ENCODE data around the gene PODNL1. TPM values are rescaled to one million over a fixed set of nuclear protein-coding genes. Genes with fewer than 3 reads are reported as not detected.
A peak's percentile ranks its signal among the peaks of the same experiment; 100 is the strongest.

Gene PODNL1
- total and polyA plus RNA-seq, 2 of the 13 experiments (the other 11 are each of a cell fraction or from before 2014, with no cell fraction given): 0.18 TPM; not detected in 1

DNA sequence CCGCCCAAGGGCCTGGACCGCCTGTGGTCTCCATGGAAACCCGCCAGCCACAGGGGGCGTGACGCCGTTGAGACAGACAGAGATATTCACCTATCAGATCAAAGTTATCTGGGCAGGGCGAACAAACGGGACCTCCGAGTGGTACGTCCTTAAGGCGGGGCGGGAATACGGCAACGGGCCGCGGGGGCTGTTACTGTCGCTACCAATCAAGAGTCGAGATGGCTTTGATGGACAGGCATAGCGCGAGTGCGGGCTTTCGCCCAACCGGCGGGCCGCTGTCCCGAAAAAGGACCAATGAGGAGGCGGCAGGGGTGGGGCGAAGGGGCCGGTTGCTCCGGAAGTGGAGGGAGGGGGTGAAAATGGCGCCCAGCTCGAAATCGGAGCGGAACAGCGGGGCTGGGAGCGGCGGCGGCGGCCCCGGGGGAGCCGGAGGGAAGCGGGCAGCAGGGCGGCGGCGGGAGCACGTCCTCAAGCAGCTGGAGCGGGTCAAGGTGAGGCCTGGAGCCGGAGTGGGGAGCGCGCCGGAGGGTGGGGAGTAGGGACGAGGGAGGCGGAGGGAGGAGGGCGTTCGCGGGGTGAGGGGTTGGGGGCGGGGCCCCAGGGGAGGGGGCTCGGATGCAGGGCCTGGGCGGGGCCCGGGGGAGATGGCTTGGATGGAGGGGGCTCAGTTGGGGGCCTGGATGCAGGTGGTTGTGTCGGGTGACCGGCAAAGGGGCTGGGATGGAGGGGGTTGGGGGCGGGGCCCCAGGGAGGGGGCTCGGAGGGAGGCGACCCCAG lies 14.1 kb upstream of the PODNL1 start, which contains the start of gene DCAF15 (continued):
- TF ChIP-seq ZNF713 (CRISPR knock-in tag; IDR thresholded peaks at IDR 0.05) (no peak), SP4 (CRISPR knock-in tag; IDR thresholded peaks at IDR 0.05) (peak; percentile 97), KDM2A (CRISPR knock-in tag; IDR thresholded peaks at IDR 0.05; ENCODE audit: borderline replicate concordance, low read depth) (peak; percentile 56; the same call in 1 of the 2 replicates), THAP11 (CRISPR knock-in tag; IDR thresholded peaks at IDR 0.05) (peak; percentile 72), HOXA3 (CRISPR knock-in tag; IDR thresholded peaks at IDR 0.05) (peak; percentile 35; the same call in 1 of the 2 replicates), GABPA (IDR thresholded peaks at IDR 0.05; ENCODE audit: low read depth, low read length) (peak; percentile 59), GABPA (CRISPR knock-in tag; IDR thresholded peaks at IDR 0.05; ENCODE audit: low read depth) (peak; percentile 88), ZNF225 (CRISPR knock-in tag; IDR thresholded peaks at IDR 0.05) (0 out of 2 replicates have a peak, but pooled peaks have one; percentile 50), ZNF776 (CRISPR knock-in tag; IDR thresholded peaks at IDR 0.05) (0 out of 2 replicates have a peak, but pooled peaks have one; percentile 33), NFYB (CRISPR knock-in tag; IDR thresholded peaks at IDR 0.05) (peak; percentile 98), NFYC (CRISPR knock-in tag; IDR thresholded peaks at IDR 0.05) (peak; percentile 98), TAF1 (CRISPR knock-in tag; IDR thresholded peaks at IDR 0.05) (peak; percentile 94), ZNF512B (CRISPR knock-in tag; IDR thresholded peaks at IDR 0.05; ENCODE audit: borderline replicate concordance) (no peak), CREB1 (IDR thresholded peaks at IDR 0.05) (peak; percentile 94), CREB1 (CRISPR knock-in tag; IDR thresholded peaks at IDR 0.05) (peak; percentile 94), RFX1 (IDR thresholded peaks at IDR 0.05) (peak; percentile 86), KLF12 (CRISPR knock-in tag; IDR thresholded peaks at IDR 0.05; ENCODE audit: borderline replicate concordance) (peak; percentile 34; the same call in 1 of the 2 replicates), SAFB2 (CRISPR knock-in tag; IDR thresholded peaks at IDR 0.05; ENCODE audit: borderline replicate concordance, low read depth) (0 out of 2 replicates have a peak, but pooled peaks have one; percentile 41)
- TF ChIP-seq, protein P1, sequence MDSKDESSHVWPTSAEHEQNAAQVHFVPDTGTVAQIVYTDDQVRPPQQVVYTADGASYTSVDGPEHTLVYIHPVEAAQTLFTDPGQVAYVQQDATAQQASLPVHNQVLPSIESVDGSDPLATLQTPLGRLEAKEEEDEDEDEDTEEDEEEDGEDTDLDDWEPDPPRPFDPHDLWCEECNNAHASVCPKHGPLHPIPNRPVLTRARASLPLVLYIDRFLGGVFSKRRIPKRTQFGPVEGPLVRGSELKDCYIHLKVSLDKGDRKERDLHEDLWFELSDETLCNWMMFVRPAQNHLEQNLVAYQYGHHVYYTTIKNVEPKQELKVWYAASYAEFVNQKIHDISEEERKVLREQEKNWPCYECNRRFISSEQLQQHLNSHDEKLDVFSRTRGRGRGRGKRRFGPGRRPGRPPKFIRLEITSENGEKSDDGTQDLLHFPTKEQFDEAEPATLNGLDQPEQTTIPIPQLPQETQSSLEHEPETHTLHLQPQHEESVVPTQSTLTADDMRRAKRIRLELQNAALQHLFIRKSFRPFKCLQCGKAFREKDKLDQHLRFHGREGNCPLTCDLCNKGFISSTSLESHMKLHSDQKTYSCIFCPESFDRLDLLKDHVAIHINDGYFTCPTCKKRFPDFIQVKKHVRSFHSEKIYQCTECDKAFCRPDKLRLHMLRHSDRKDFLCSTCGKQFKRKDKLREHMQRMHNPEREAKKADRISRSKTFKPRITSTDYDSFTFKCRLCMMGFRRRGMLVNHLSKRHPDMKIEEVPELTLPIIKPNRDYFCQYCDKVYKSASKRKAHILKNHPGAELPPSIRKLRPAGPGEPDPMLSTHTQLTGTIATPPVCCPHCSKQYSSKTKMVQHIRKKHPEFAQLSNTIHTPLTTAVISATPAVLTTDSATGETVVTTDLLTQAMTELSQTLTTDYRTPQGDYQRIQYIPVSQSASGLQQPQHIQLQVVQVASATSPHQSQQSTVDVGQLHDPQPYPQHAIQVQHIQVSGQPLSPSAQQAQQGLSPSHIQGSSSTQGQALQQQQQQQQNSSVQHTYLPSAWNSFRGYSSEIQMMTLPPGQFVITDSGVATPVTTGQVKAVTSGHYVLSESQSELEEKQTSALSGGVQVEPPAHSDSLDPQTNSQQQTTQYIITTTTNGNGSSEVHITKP (CRISPR knock-in tag; IDR thresholded peaks at IDR 0.05; ENCODE audit: low read depth): 0 out of 2 replicates have a peak, but pooled peaks have one; percentile 33
- TF ChIP-seq, protein P2, sequence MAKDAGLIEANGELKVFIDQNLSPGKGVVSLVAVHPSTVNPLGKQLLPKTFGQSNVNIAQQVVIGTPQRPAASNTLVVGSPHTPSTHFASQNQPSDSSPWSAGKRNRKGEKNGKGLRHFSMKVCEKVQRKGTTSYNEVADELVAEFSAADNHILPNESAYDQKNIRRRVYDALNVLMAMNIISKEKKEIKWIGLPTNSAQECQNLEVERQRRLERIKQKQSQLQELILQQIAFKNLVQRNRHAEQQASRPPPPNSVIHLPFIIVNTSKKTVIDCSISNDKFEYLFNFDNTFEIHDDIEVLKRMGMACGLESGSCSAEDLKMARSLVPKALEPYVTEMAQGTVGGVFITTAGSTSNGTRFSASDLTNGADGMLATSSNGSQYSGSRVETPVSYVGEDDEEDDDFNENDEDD (CRISPR knock-in tag; IDR thresholded peaks at IDR 0.05; ENCODE audit: borderline replicate concordance): peak; percentile 68; the same call in 1 of the 2 replicates
- TF ChIP-seq, protein P3, sequence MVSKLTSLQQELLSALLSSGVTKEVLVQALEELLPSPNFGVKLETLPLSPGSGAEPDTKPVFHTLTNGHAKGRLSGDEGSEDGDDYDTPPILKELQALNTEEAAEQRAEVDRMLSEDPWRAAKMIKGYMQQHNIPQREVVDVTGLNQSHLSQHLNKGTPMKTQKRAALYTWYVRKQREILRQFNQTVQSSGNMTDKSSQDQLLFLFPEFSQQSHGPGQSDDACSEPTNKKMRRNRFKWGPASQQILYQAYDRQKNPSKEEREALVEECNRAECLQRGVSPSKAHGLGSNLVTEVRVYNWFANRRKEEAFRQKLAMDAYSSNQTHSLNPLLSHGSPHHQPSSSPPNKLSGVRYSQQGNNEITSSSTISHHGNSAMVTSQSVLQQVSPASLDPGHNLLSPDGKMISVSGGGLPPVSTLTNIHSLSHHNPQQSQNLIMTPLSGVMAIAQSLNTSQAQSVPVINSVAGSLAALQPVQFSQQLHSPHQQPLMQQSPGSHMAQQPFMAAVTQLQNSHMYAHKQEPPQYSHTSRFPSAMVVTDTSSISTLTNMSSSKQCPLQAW (CRISPR knock-in tag; IDR thresholded peaks at IDR 0.05): peak; percentile 90
